Measurements from ENCODE around the gene SUGCT. TPM values are rescaled to one million over a fixed set of nuclear protein-coding genes. Genes with fewer than 3 reads are reported as not detected.

The SUGCT gene
- total and polyA plus RNA-seq, 2 of the 8 experiments (the other 6 are each of a cell fraction or from before 2014, with no cell fraction given): 2.8 to 5.4 TPM

- no peak overlapping the region for H3K4me3 ChIP-seq (ENCODE audit: extremely low read depth in 1 of 4, insufficient read depth in 2 of 4, low read depth in 3 of 4, low read length in 4 of 4)
- H3K9me3 ChIP-seq (ENCODE audit: insufficient read depth in 2 of 2, low read depth in 1 of 2, low read length in 1 of 2): peaks cover 0 to 3% of the 10 kb centered on the region in 2 experiments; a peak in 1 of 4 replicates
- no peaks in the 10 kb centered on the region for H3K36me3 ChIP-seq (ENCODE audit: control insufficient read depth in 2 of 4, insufficient read depth in 4 of 4, low read length in 3 of 4)
- H2BK5ac ChIP-seq (ENCODE audit: low read depth, low read length): no peak overlapping the region
- H4K8ac ChIP-seq (ENCODE audit: extremely low read depth, insufficient read depth, low read length): no peak overlapping the region
- no peaks in the 10 kb centered on the region for H3K79me1 ChIP-seq (ENCODE audit: low read depth, low read length)
- no peak overlapping the region for H2BK20ac ChIP-seq (ENCODE audit: low read length)
- no peak overlapping the region for H3K18ac ChIP-seq (ENCODE audit: extremely low read depth, low read length)
- H2BK120ac ChIP-seq (replicated peaks; ENCODE audit: low read depth, low read length): no peak overlapping the region
- no peaks in the 10 kb centered on the region for H3K23me2 ChIP-seq (ENCODE audit: low read depth, low read length)
- H3K4me1 ChIP-seq (replicated peaks in 1 of 4; ENCODE audit: control insufficient read depth in 3 of 4, insufficient read depth in 4 of 4, low read length in 3 of 4): no peaks in the 10 kb centered on the region
- CTCF ChIA-PET (ENCODE audit: partially characterized antibody): interaction anchor here (0.6 kb wide), 2 partner anchors 11 to 116 kb away, joined by 3 to 4 read pairs; no protein-coding TSS in a partner anchor
- H4K5ac ChIP-seq (ENCODE audit: insufficient read length, low read depth, low read length): no peak overlapping the region
- H3K27me3 ChIP-seq (replicated peaks in 1 of 4; ENCODE audit: control insufficient read depth in 3 of 4, extremely low read depth in 1 of 4, insufficient read depth in 3 of 4, low read length in 3 of 4): no peaks in the 10 kb centered on the region
- DNase-seq (ENCODE audit: low read depth in 1 of 2, low spot score in 2 of 2): no peak
- no peak overlapping the region for H4K91ac ChIP-seq (replicated peaks; ENCODE audit: insufficient read length, low read length)
- WGBS, 2 experiments (ENCODE audit: extremely low coverage in 1 of 2, insufficient coverage in 1 of 2, insufficient read length in 1 of 2, insufficient replicate concordance in 2 of 2, low coverage in 1 of 2, low lambda C conversion rate in 2 of 2, missing lambda C conversion rate in 1 of 2): 88% methylated on average over 2 of the region's 2 CpGs; no CpG with 5 or more reads in 1 of the 2 experiments
- no peak overlapping the region for H3K4me2 ChIP-seq (ENCODE audit: insufficient read depth in 1 of 2, low read depth in 2 of 2, low read length in 2 of 2)
- no peak overlapping the region for H3K14ac ChIP-seq (ENCODE audit: insufficient read length)
- no peak overlapping the region for H3K23ac ChIP-seq (ENCODE audit: insufficient read length)
- no peak for FAIRE-seq
- no peak overlapping the region for H3K9ac ChIP-seq (replicated peaks in 1 of 4; ENCODE audit: extremely low read depth in 1 of 4, low read depth in 3 of 4, low read length in 3 of 4)
- H3K56ac ChIP-seq (replicated peaks; ENCODE audit: insufficient read length, low read depth, low read length): no peak overlapping the region
- H2BK12ac ChIP-seq (ENCODE audit: low read depth, low read length): no peak overlapping the region
- H4K20me1 ChIP-seq (replicated peaks in 1 of 2; ENCODE audit: control insufficient read depth in 1 of 2, insufficient read depth in 2 of 2, low read length in 2 of 2): no peaks in the 10 kb centered on the region
- no peak overlapping the region for H2BK15ac ChIP-seq (ENCODE audit: low read length)
- no peak overlapping the region for H2AFZ ChIP-seq (ENCODE audit: low read length)
- no peaks in the 10 kb centered on the region for H3K79me2 ChIP-seq (ENCODE audit: control insufficient read depth in 1 of 2, insufficient read depth in 2 of 2, low read length in 2 of 2)
- POLR2A ChIA-PET (ENCODE audit: partially characterized antibody): no interaction called here
- TF ChIP-seq JUND (IDR thresholded peaks at IDR 0.05; ENCODE audit: low read length): no peak
- no peak for TF ChIP-seq BCL11A (IDR thresholded peaks at IDR 0.05; ENCODE audit: low read depth in 2 of 2, low read length in 2 of 2)
- TF ChIP-seq TEAD4 (IDR thresholded peaks at IDR 0.05; ENCODE audit: low read depth, low read length): no peak
- TF ChIP-seq CBX8 (IDR thresholded peaks at IDR 0.05; ENCODE audit: borderline replicate concordance, low read depth, low read length): no peak
- no peak for TF ChIP-seq CTCF (IDR thresholded peaks at IDR 0.05; ENCODE audit: control extremely low read depth in 1 of 3, insufficient read depth in 1 of 3, low read depth in 1 of 3, low read length in 3 of 3)
- no peak for TF ChIP-seq PHF8 (conservative IDR thresholded peaks at IDR 0.05; ENCODE audit: low read depth, low read length)
- TF ChIP-seq FOSL1 (IDR thresholded peaks at IDR 0.05; ENCODE audit: insufficient read depth, low read depth, low read length): no peak
- TF ChIP-seq CHD2 (IDR thresholded peaks at IDR 0.05; ENCODE audit: low read length): no peak
- TF ChIP-seq USF2 (IDR thresholded peaks at IDR 0.05; ENCODE audit: low read length): no peak
- no peak overlapping the region for H2AK5ac ChIP-seq (ENCODE audit: low read depth, low read length)
- H3K4ac ChIP-seq (replicated peaks; ENCODE audit: insufficient read length, low read depth, low read length): no peak overlapping the region
- no peak overlapping the region for H3K27ac ChIP-seq (ENCODE audit: low read depth, low read length)
Measured at GRCh38 chr7:40889539-40889938, 754.7 kb downstream of the SUGCT start.
